ENCODE data around the gene RAD51AP1.

Gene RAD51AP1

GRCh38 chr12:4569261-4569660, 30.6 kb downstream of the RAD51AP1 start:
- TF ChIP-seq CTCF (conservative IDR thresholded peaks at IDR 0.05; ENCODE audit: control insufficient read depth, insufficient read depth, low read depth, low read length), result no peak
- no peak for DNase-seq (ENCODE audit: low read depth)
- no peak overlapping the region for H3K4me3 ChIP-seq (ENCODE audit: control insufficient read depth, low read depth, low read length)

- no peak for DNase-seq (ENCODE audit: low read depth)
- no peak overlapping the region for H3K4me3 ChIP-seq (ENCODE audit: control insufficient read depth, low read depth, low read length)
- TF ChIP-seq CTCF (conservative IDR thresholded peaks at IDR 0.05; ENCODE audit: control insufficient read depth, insufficient read depth, low read depth, low read length), result no peak
Observed at GRCh38 chr12:4572680-4573079, 34.0 kb downstream of the RAD51AP1 start.

GRCh38 chr12:4579305-4580102, 40.8 kb downstream of the RAD51AP1 start:
- H3K4me3 ChIP-seq (ENCODE audit: control insufficient read depth, low read depth, low read length), result no peak overlapping the region
- peak; percentile 5 for TF ChIP-seq CTCF (conservative IDR thresholded peaks at IDR 0.05; ENCODE audit: control insufficient read depth, insufficient read depth, low read depth, low read length)
- DNase-seq (ENCODE audit: low read depth), result peak; percentile 30

- TF ChIP-seq CTCF (conservative IDR thresholded peaks at IDR 0.05; ENCODE audit: control insufficient read depth, insufficient read depth, low read depth, low read length), result no peak
- no peak overlapping the region for H3K4me3 ChIP-seq (ENCODE audit: control insufficient read depth, low read depth, low read length)
- no peak for DNase-seq (ENCODE audit: low read depth)
Observed at GRCh38 chr12:4580281-4580688, 41.6 kb downstream of the RAD51AP1 start.

- no peak for TF ChIP-seq CTCF (conservative IDR thresholded peaks at IDR 0.05; ENCODE audit: control insufficient read depth, insufficient read depth, low read depth, low read length)
- no peak overlapping the region for H3K4me3 ChIP-seq (ENCODE audit: control insufficient read depth, low read depth, low read length)
- no peak for DNase-seq (ENCODE audit: low read depth)
Observed at GRCh38 chr12:4584281-4584680, 45.6 kb downstream of the RAD51AP1 start.

- H3K4me3 ChIP-seq (ENCODE audit: control insufficient read depth, low read depth, low read length), result no peak overlapping the region
- no peak for DNase-seq (ENCODE audit: low read depth)
- no peak for TF ChIP-seq CTCF (conservative IDR thresholded peaks at IDR 0.05; ENCODE audit: control insufficient read depth, insufficient read depth, low read depth, low read length)
Observed at GRCh38 chr12:4584896-4585295, 46.2 kb downstream of the RAD51AP1 start.
